ENCODE data around the gene PTPRU.

GRCh38 chr1:29240400-29240837 lies 4.1 kb downstream of the PTPRU start:
- no peak for TF ChIP-seq CTCF (conservative IDR thresholded peaks at IDR 0.05)
- no peak for TF ChIP-seq EZH2 (IDR thresholded peaks at IDR 0.05; ENCODE audit: low read depth)

All from PC-9 (cell line).